Neural progenitor cell (in vitro differentiated cells): ENCODE results near the gene ITIH6. TPM values are rescaled to one million over a fixed set of nuclear protein-coding genes. Genes with fewer than 3 reads are reported as not detected.
"Not testable (repeated sequence)": the region's sequence is repeated elsewhere in the genome, so short reads cannot be mapped to it uniquely, and the experiment has no call there.

Source experiments
- DNase-seq: peaks from one replicate; pipeline ENCODE4 v3.0.0-alpha.2; 2016; ENCODE audit warnings: low spot score
- H2AFZ ChIP-seq: fragments of 200-600 bp; sonication (generic); replicated peaks from 2 replicates; pipeline ENCODE4 v1.6.1; 2016; ENCODE audit warnings: antibody characterized with exemption
- H3F3A ChIP-seq: fragments of 200-600 bp; sonication (generic); 2 replicates; pipeline ENCODE4 v1.6.1; 2016; ENCODE audit warnings: antibody characterized with exemption, low read depth
- H3K27ac ChIP-seq: fragments of 200-600 bp; sonication (generic); 2 replicates; pipeline ENCODE4 v1.5.1; 2016; ENCODE audit warnings: mild to moderate bottlenecking
- H3K27me3 ChIP-seq: fragments of 200-600 bp; sonication (generic); 2 replicates; pipeline ENCODE4 v1.6.1; 2016; ENCODE audit warnings: mild to moderate bottlenecking, moderate library complexity
- H3K36me3 ChIP-seq: fragments of 200-600 bp; sonication (generic); 2 replicates; pipeline ENCODE4 v1.5.1; 2016
- H3K4me1 ChIP-seq: fragments of 200-600 bp; sonication (generic); 2 replicates; pipeline ENCODE4 v1.6.1; 2016; ENCODE audit warnings: mixed run types
- H3K4me2 ChIP-seq: fragments of 200-600 bp; sonication (generic); 2 replicates; pipeline ENCODE4 v1.6.1; 2016
- H3K4me3 ChIP-seq: fragments of 200-600 bp; sonication (generic); 2 replicates; pipeline ENCODE4 v1.5.1; 2016
- H3K79me2 ChIP-seq: fragments of 200-600 bp; sonication (generic); 2 replicates; pipeline ENCODE4 v1.6.1; 2016; ENCODE audit warnings: low read depth
- H3K9ac ChIP-seq: fragments of 200-600 bp; sonication (generic); 2 replicates; pipeline ENCODE4 v1.6.1; 2016
- H3K9me3 ChIP-seq: fragments of 200-600 bp; sonication (generic); 2 replicates; pipeline ENCODE4 v1.5.1; 2016; ENCODE audit warnings: low read depth
- H4K20me1 ChIP-seq: fragments of 200-600 bp; sonication (generic); 2 replicates; pipeline ENCODE4 v1.6.1; 2016; ENCODE audit warnings: low read depth
- H3K27ac Mint-ChIP-seq: 3 replicates; pipeline ENCODE4 v1.8.0; 2021; ENCODE audit warnings: mixed read lengths
- H3K27me3 Mint-ChIP-seq: 2 replicates; pipeline ENCODE4 v1.8.0; 2022; ENCODE audit warnings: low read depth, mild to moderate bottlenecking, inconsistent platforms, moderate library complexity, mixed read lengths; ENCODE audit not compliant: insufficient read depth
- H3K36me3 Mint-ChIP-seq: 3 replicates; pipeline ENCODE4 v1.8.0; 2021; ENCODE audit warnings: mixed read lengths
- H3K4me1 Mint-ChIP-seq: 3 replicates; pipeline ENCODE4 v1.8.0; 2021; ENCODE audit warnings: mixed read lengths
- H3K4me3 Mint-ChIP-seq: 3 replicates; pipeline ENCODE4 v1.8.0; 2021; ENCODE audit warnings: mild to moderate bottlenecking, moderate library complexity, mixed read lengths
- H3K9me3 Mint-ChIP-seq: 3 replicates; pipeline ENCODE4 v1.8.0; 2020; ENCODE audit warnings: mixed read lengths
- EZH2 ChIP-seq: fragments of 200-600 bp; sonication (generic); IDR thresholded peaks from 2 replicates; pipeline ENCODE4 v1.6.1; 2017; ENCODE audit warnings: antibody characterized with exemption, mild to moderate bottlenecking, moderate library complexity
- EZH2phosphoT487 ChIP-seq: fragments of 200-600 bp; sonication (generic); IDR thresholded peaks from 2 replicates; pipeline ENCODE4 v1.6.1; 2017; ENCODE audit warnings: antibody characterized with exemption
- total RNA-seq: library from RNA; depleted of rRNA; stranded (reverse); fragments of >200 nt; gene quantifications from 2 replicates; pipeline ENCODE4 v1.2.3, GENCODE V29; 2015; ENCODE audit warnings: low replicate concordance
- TF ChIP-seq, protein P1 (sequence below): fragments of 200-600 bp; sonication (generic); IDR thresholded peaks from 2 replicates; pipeline ENCODE4 v1.5.1; 2017; ENCODE audit warnings: antibody characterized with exemption, mild to moderate bottlenecking

Gene ITIH6
- total RNA-seq, 1 donor from 2014 or later: not detected

DNA sequence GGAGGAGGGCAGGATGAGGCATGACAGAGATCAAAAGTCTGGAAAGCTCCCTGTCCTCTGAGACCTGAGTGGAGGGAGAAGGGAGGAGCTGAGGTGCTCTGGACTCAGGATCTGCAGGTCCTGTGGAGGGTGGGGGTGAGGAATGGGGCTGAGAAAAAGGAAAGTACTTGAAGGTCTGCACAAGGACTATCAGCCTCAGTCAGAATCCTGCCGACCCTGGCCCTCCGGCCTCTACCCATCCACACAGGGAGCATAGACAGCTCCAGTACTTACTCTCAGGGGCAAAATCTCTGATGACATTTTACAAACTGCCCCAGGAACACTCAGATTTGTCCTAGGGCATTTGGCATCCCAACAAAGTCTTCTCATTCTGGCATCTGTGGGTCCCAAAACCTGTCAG is 991 bp upstream of the ITIH6 start:
- H3K4me1 ChIP-seq: no peaks in the 10 kb centered on the region
- H3K9ac ChIP-seq: no peak overlapping the region
- no peak for DNase-seq
- H3K4me2 ChIP-seq: no peak overlapping the region
- Mint-ChIP-seq H3K36me3 (no peaks in the 10 kb centered on the region), H3K4me1 (no peaks in the 10 kb centered on the region), H3K4me3 (no peak overlapping the region), H3K9me3 (peaks cover 2% of the 10 kb centered on the region), H3K27me3 (peaks cover 2% of the 10 kb centered on the region), H3K27ac (no peak overlapping the region)
- no peak for TF ChIP-seq EZH2
- TF ChIP-seq EZH2phosphoT487: no peak
- TF ChIP-seq, protein P1, sequence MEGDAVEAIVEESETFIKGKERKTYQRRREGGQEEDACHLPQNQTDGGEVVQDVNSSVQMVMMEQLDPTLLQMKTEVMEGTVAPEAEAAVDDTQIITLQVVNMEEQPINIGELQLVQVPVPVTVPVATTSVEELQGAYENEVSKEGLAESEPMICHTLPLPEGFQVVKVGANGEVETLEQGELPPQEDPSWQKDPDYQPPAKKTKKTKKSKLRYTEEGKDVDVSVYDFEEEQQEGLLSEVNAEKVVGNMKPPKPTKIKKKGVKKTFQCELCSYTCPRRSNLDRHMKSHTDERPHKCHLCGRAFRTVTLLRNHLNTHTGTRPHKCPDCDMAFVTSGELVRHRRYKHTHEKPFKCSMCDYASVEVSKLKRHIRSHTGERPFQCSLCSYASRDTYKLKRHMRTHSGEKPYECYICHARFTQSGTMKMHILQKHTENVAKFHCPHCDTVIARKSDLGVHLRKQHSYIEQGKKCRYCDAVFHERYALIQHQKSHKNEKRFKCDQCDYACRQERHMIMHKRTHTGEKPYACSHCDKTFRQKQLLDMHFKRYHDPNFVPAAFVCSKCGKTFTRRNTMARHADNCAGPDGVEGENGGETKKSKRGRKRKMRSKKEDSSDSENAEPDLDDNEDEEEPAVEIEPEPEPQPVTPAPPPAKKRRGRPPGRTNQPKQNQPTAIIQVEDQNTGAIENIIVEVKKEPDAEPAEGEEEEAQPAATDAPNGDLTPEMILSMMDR: no peak
- no peaks in the 10 kb centered on the region for H3K36me3 ChIP-seq
- H3K27ac ChIP-seq: no peak overlapping the region
- H3K27me3 ChIP-seq: no peaks in the 10 kb centered on the region
- H3K4me3 ChIP-seq: no peak overlapping the region
- no peaks in the 10 kb centered on the region for H3F3A ChIP-seq
- no peaks in the 10 kb centered on the region for H4K20me1 ChIP-seq
- no peaks in the 10 kb centered on the region for H3K79me2 ChIP-seq
- H2AFZ ChIP-seq: no peak overlapping the region
- no peaks in the 10 kb centered on the region for H3K9me3 ChIP-seq

DNA sequence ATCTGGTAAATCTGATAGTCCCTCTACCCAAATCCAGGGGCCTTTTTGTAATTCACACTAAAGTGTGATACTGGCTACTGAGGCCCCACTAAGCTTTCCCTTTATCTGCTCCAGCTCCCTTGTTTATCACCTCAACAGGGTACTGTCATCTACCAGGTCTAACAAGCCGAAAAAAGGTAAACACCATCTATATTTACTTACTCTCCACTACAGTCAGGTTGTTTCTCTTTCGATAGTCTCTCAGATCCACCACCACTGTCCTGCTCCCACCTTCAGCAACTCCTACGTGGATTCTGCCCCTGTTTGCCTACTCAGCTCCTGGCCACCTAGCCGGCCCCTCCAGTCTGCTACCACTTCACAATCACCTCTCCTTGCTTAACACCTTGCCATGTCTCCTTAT is 3.3 kb downstream of the ITIH6 start:
- H3K9ac ChIP-seq: no peak overlapping the region
- H3K4me3 ChIP-seq: no peak overlapping the region
- H2AFZ ChIP-seq: no peak overlapping the region
- no peaks in the 10 kb centered on the region for H3K27me3 ChIP-seq
- H3K27ac Mint-ChIP-seq: no peak overlapping the region
- H3K36me3 Mint-ChIP-seq: no peaks in the 10 kb centered on the region
- no peak overlapping the region for H3K4me3 Mint-ChIP-seq
- H3K27ac ChIP-seq: no peak overlapping the region
- no peaks in the 10 kb centered on the region for H3K4me1 Mint-ChIP-seq
- no peaks in the 10 kb centered on the region for H3K4me1 ChIP-seq
- H3K27me3 Mint-ChIP-seq: peaks cover 2% of the 10 kb centered on the region
- no peaks in the 10 kb centered on the region for H3K9me3 ChIP-seq
- no peaks in the 10 kb centered on the region for H3K79me2 ChIP-seq
- DNase-seq: no peak
- H3K36me3 ChIP-seq: no peaks in the 10 kb centered on the region
- TF ChIP-seq EZH2phosphoT487 (no peak), EZH2 (no peak)
- TF ChIP-seq, protein P1: no peak
- H3K9me3 Mint-ChIP-seq: no peaks in the 10 kb centered on the region
- no peaks in the 10 kb centered on the region for H3F3A ChIP-seq
- no peak overlapping the region for H3K4me2 ChIP-seq
- no peaks in the 10 kb centered on the region for H4K20me1 ChIP-seq

DNA sequence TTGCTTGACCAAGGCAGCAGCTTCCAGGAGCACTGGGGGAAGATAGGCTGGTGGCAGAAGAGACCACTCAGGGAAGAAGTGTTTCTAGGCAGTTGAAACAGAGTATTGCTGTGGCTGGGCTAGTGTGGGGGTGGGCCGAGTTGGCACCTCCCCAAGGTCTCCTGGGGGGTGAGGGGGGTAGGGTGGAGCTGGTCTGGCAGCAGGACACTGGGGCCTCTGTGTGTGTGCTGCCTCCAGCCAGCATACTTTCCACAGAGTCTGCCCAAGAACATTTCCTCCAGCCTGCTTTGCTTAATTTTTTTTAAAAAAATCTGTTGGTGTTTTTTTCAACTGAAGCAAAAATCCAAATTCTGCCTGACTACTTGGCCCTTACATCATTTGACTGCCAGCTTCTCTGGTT is 4.0 kb downstream of the ITIH6 start:
- H3K4me3 Mint-ChIP-seq: no peak overlapping the region
- no peaks in the 10 kb centered on the region for H3K9me3 Mint-ChIP-seq

DNA sequence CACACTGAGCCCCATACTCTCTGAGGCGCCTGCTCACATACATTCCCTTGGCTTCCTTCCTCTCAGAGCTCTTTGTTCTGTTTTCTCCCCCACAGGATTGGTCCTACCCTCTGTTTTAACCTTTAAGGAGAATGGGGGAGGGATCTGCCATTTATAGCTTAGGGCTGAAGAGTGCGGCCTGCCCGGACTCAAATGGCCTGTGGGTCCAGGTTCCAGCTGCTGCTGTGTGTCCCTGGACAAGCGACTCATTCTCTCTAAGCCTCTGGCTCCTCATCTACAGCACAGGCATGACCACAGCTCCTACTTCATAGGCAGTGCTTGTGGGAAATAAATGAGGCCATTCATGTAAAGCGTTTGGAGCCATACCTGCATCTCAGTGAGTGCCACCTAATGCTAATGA is 8.7 kb downstream of the ITIH6 start:
- not testable (repeated sequence) for H2AFZ ChIP-seq, H3K4me1 Mint-ChIP-seq, H3F3A ChIP-seq, H4K20me1 ChIP-seq, H3K9me3 ChIP-seq, H3K27ac Mint-ChIP-seq, H3K4me1 ChIP-seq, H3K36me3 ChIP-seq, H3K27me3 Mint-ChIP-seq, H3K4me3 Mint-ChIP-seq, H3K4me2 ChIP-seq, H3K27ac ChIP-seq, H3K9ac ChIP-seq, DNase-seq, H3K36me3 Mint-ChIP-seq, H3K4me3 ChIP-seq, H3K9me3 Mint-ChIP-seq, H3K27me3 ChIP-seq, H3K79me2 ChIP-seq

More for the DNA sequence above, 4.0 kb downstream of the ITIH6 start:
- Histone ChIP-seq H3K4me1 (no peaks in the 10 kb centered on the region), H3K27me3 (no peaks in the 10 kb centered on the region), H2AFZ (no peak overlapping the region), H3K4me2 (no peak overlapping the region), H3K27ac (no peak overlapping the region), H4K20me1 (no peaks in the 10 kb centered on the region), H3K79me2 (no peaks in the 10 kb centered on the region), H3K4me3 (no peak overlapping the region), H3F3A (no peaks in the 10 kb centered on the region), H3K36me3 (no peaks in the 10 kb centered on the region), H3K9me3 (no peaks in the 10 kb centered on the region), H3K9ac (no peak overlapping the region)
- H3K27me3 Mint-ChIP-seq: peaks cover 2% of the 10 kb centered on the region
- H3K4me1 Mint-ChIP-seq: no peaks in the 10 kb centered on the region
- H3K27ac Mint-ChIP-seq: no peak overlapping the region
- no peak for DNase-seq
- no peaks in the 10 kb centered on the region for H3K36me3 Mint-ChIP-seq
- TF ChIP-seq EZH2 (no peak), EZH2phosphoT487 (no peak)
- TF ChIP-seq, protein P1: no peak
